T-cell (primary cell): Measurements from ENCODE around the gene SAMD4B. TPM values are rescaled to one million over a fixed set of nuclear protein-coding genes. Genes with fewer than 3 reads are reported as not detected.
"Not testable (repeated sequence)": the region's sequence is repeated elsewhere in the genome, so short reads cannot be mapped to it uniquely, and the experiment has no call there.

Experiments used
- ATAC-seq, 4 experiments: fragments of 200-7000 bp in 3 of 4; fragments of 150-1000 bp in 1 of 4; cut with Tn5 transposase; replicated peaks in 1 of 4; 1 replicate in 3 of 4; 2 replicates in 1 of 4; pipeline ENCODE4 v1.10.0; 2021; ENCODE audit warnings: moderate library complexity in 3 of 4, mild to moderate bottlenecking in 2 of 4, moderate number of reproducible peaks in 1 of 4
- CTCF ChIA-PET, 2 donors: fragments of 300-600 bp; sonication (Branson Sonifier 250); formaldehyde crosslinking; loops; one replicate each; lab custom pipeline; 2022; ENCODE audit warnings: antibody characterized with exemption in 2 of 2; lab: Charles Lee
- POLR2A ChIA-PET, 2 donors: fragments of 300-600 bp; sonication (Branson Sonifier 250); formaldehyde crosslinking; loops; one replicate each; lab custom pipeline; 2022; ENCODE audit warnings: antibody characterized with exemption in 2 of 2; lab: Charles Lee
- DNase-seq, 35 experiments: peaks; one replicate each; pipeline versions ENCODE4 v3.0.0 to v3.0.0-alpha.2; 2013 to 2023
- H3K27ac ChIP-seq: one replicate; pipeline ENCODE4 v1.5.1; 2013; ENCODE audit warnings: low read length
- H3K27me3 ChIP-seq, 2 experiments: replicated peaks in 1 of 2; 1 replicate in 1 of 2; 2 replicates in 1 of 2; pipeline versions ENCODE4 v1.6.1 to v1.7.0; 2013; ENCODE audit warnings: low read length in 1 of 2, mixed read lengths in 1 of 2; ENCODE audit not compliant: control insufficient read depth in 2 of 2, insufficient read depth in 2 of 2; ENCODE audit errors: extremely low read depth in 1 of 2
- H3K36me3 ChIP-seq, 2 donors: 1 replicate in 1 of 2; 2 replicates in 1 of 2; pipeline versions ENCODE4 v1.6.1 to v1.7.0; 2013; ENCODE audit warnings: low read length in 1 of 2; ENCODE audit not compliant: control insufficient read depth in 2 of 2, insufficient read depth in 1 of 2; ENCODE audit errors: extremely low read depth in 1 of 2
- H3K4me1 ChIP-seq, 2 experiments: 1 replicate in 1 of 2; 2 replicates in 1 of 2; pipeline versions ENCODE4 v1.6.1 to v1.7.0; 2013; ENCODE audit warnings: low read length in 2 of 2, mixed read lengths in 1 of 2; ENCODE audit not compliant: insufficient read depth in 2 of 2, control insufficient read depth in 1 of 2; ENCODE audit errors: extremely low read depth in 1 of 2
- H3K4me3 ChIP-seq, 2 donors: 1 replicate in 1 of 2; 2 replicates in 1 of 2; pipeline versions ENCODE4 v1.5.1 to v1.7.0; 2013; ENCODE audit warnings: mild to moderate bottlenecking in 2 of 2, low read length in 1 of 2, moderate library complexity in 1 of 2; ENCODE audit not compliant: control insufficient read depth in 1 of 2; ENCODE audit errors: extremely low read depth in 1 of 2
- H3K9me3 ChIP-seq: 2 replicates; pipeline ENCODE4 v1.7.0; 2013
- H3K27ac Mint-ChIP-seq, 2 donors: one replicate each; pipeline ENCODE4 v1.8.0; 2020 to 2021; ENCODE audit warnings: mild to moderate bottlenecking in 2 of 2, mixed read lengths in 2 of 2
- H3K27me3 Mint-ChIP-seq, 2 donors: one replicate each; pipeline ENCODE4 v1.8.0; 2021 to 2022; ENCODE audit warnings: mixed read lengths in 2 of 2
- H3K36me3 Mint-ChIP-seq: one replicate; pipeline ENCODE4 v1.8.0; 2021; ENCODE audit warnings: mixed read lengths
- H3K4me1 Mint-ChIP-seq, 3 donors: one replicate each; pipeline ENCODE4 v1.8.0; 2020 to 2022; ENCODE audit warnings: mixed read lengths in 3 of 3, mild to moderate bottlenecking in 1 of 3
- H3K4me3 Mint-ChIP-seq, 3 donors: one replicate each; pipeline ENCODE4 v1.8.0; 2020 to 2022; ENCODE audit warnings: mild to moderate bottlenecking in 3 of 3, mixed read lengths in 3 of 3, moderate library complexity in 3 of 3
- H3K9me3 Mint-ChIP-seq, 3 donors: one replicate each; pipeline ENCODE4 v1.8.0; 2020 to 2022; ENCODE audit warnings: mixed read lengths in 3 of 3
- WGBS: methylation state at CpG from one replicate; pipeline ENCODE4 v1.1.5; 2013; ENCODE audit warnings: missing lambda C conversion rate; ENCODE audit not compliant: insufficient coverage; 5-methylcytosine and 5-hydroxymethylcytosine counted together
- total RNA-seq, 35 experiments: library from RNA in 6 of 35; stranded (reverse) in 6 of 35; fragments of 120-200 nt in 1 of 35; gene quantifications; one replicate each; pipeline versions ENCODE4 v1.2.1 to v1.2.4 and lab custom pipeline; 2013 to 2026

The SAMD4B gene
- total RNA-seq, 5 donors from 2014 or later (not counting 1 experiment from before 2014, with no cell fraction given): 59.4 to 72.3 (median 62.0) TPM

DNA sequence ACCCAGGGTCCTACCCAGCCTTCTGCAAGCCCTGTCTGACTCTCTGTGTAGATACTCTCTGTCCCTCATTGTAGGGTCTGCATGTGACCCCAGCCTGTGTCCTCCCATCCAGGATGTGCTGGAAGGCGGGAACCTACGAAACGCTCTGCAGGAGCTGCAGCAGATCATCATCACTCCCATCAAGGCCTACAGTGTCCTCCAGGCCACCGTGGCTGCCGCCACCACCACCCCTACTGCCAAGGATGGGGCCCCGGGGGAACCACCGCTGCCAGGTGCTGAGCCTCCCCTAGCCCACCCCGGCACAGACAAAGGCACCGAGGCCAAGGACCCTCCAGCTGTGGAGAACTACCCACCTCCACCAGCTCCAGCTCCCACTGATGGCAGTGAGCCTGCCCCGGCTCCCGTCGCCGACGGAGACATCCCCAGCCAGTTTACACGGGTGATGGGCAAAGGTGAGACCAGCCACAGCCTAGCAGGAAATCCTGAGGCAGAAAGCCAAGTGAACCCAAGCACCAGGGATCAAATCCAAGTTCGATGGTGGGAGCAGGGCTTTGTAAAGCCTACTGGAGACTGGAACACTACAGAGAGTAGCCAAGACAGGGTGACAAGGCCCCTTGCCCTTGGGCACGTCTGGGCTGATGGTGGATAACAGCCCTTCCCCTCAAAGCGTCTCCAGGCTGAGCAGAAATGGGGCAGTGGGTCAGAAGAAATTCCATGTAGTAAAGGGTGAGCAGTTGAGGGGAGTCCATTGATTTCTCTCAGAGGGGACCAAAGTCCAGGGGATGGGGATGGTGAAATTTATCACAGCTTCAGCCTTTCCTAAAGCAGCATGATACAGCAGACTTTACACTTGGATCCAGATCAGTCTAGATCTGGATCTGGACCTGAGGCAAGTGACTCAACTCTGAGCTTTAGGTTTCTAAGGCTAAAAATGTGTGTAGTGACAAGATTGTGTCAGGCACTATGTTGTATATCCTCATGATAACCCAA lies 35.4 kb downstream of the SAMD4B start:
- no peaks in the 10 kb centered on the region for H3K4me1 Mint-ChIP-seq
- peaks cover 61% of the 10 kb centered on the region for H3K36me3 Mint-ChIP-seq
- H3K4me3 Mint-ChIP-seq: no peak overlapping the region

DNA sequence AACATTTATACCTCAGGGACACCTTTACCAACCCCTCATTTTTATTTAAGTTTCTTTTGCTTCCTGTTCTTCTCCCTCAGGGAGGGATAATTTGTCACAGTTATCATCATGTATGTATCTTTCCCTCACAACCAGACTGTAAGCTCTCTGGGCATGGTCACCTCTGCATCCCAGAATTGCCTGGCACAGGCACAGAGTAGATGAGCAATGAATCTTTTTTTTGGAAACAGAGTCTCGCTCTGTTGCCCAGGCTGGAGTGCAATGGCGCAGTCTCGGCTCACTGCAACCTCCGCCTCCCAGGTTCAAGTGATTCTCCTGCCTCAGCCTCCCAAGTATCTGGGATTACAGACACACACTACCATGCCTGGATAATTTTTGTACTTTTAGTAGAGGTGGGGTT lies 37.1 kb downstream of the SAMD4B start:
- H3K27me3 Mint-ChIP-seq, H3K9me3 ChIP-seq, DNase-seq, H3K4me3 Mint-ChIP-seq, POLR2A ChIA-PET, H3K27ac Mint-ChIP-seq, H3K4me1 ChIP-seq, H3K4me1 Mint-ChIP-seq, H3K9me3 Mint-ChIP-seq, ATAC-seq, H3K27ac ChIP-seq, H3K27me3 ChIP-seq, H3K4me3 ChIP-seq, CTCF ChIA-PET: not testable (repeated sequence)
- 83% methylated on average over 1 of the region's 4 CpGs for WGBS
- H3K36me3 Mint-ChIP-seq: peaks cover 62% of the 10 kb centered on the region
- H3K36me3 ChIP-seq: peaks cover 22 to 87% of the 10 kb centered on the region in 2 donors

More for the DNA sequence above, 35.4 kb downstream of the SAMD4B start:
- Histone ChIP-seq H3K4me1 (no peaks in the 10 kb centered on the region), H3K27ac (no peak overlapping the region), H3K36me3 (peaks cover 18 to 76% of the 10 kb centered on the region in 2 donors), H3K4me3 (no peak overlapping the region), H3K27me3 (no peaks in the 10 kb centered on the region), H3K9me3 (no peaks in the 10 kb centered on the region)
- CTCF ChIA-PET: interaction anchor here in 1 of 2 donors (0.6 kb wide), 1 partner anchor 167 kb away, joined by 4 read pairs; no protein-coding TSS in a partner anchor
- peak overlapping the region in 1 of 2 donors; percentile 69 for H3K27ac Mint-ChIP-seq
- ATAC-seq (no peak), DNase-seq (no peak)
- POLR2A ChIA-PET: no interaction called here
- 95% methylated on average over 15 of the region's 18 CpGs for WGBS
- no peaks in the 10 kb centered on the region for H3K9me3 Mint-ChIP-seq
- no peaks in the 10 kb centered on the region for H3K27me3 Mint-ChIP-seq

DNA sequence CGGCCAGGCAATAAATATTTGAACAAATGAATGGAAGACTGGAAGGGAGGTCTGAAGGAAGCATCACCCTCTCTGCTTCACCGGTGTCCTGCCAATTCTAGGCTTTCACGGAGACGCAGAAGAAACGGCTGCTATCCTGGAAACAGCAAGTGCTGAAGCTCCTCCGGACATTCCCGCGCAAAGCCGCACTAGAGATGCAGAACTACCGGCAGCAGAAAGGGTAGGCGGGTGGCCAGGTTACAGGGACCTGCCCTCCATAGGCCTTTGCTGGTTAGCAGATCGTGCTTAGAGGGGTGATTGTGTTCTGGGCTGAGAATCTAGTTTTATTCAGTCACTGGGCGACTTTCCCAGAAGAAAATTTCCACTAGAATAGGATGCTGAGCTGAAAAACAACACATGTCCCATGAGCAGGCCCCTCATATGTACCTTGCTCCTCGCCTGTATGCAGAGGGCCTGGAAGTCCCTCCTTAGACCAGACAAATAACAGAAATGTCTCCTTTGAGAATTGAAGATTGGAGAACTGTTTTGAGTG lies 37.7 kb downstream of the SAMD4B start:
- no peak for DNase-seq
- Histone ChIP-seq H3K36me3 (peaks cover 22 to 90% of the 10 kb centered on the region in 2 donors), H3K4me3 (no peak overlapping the region), H3K4me1 (no peaks in the 10 kb centered on the region), H3K27me3 (no peaks in the 10 kb centered on the region), H3K9me3 (no peaks in the 10 kb centered on the region), H3K27ac (no peak overlapping the region)
- Mint-ChIP-seq H3K4me3 (no peak overlapping the region), H3K27me3 (no peaks in the 10 kb centered on the region), H3K4me1 (peaks cover 0 to under 1% (median 0%) of the 10 kb centered on the region in 3 donors), H3K9me3 (no peaks in the 10 kb centered on the region), H3K36me3 (peaks cover 60% of the 10 kb centered on the region), H3K27ac (no peak overlapping the region)
- ATAC-seq: no peak
- POLR2A ChIA-PET: no interaction called here
- WGBS: 96% methylated on average over 11 of the region's 14 CpGs
- CTCF ChIA-PET: interaction anchor here in 1 of 2 donors (0.6 kb wide), 1 partner anchor 271 kb away, joined by 5 read pairs; no protein-coding TSS in a partner anchor

DNA sequence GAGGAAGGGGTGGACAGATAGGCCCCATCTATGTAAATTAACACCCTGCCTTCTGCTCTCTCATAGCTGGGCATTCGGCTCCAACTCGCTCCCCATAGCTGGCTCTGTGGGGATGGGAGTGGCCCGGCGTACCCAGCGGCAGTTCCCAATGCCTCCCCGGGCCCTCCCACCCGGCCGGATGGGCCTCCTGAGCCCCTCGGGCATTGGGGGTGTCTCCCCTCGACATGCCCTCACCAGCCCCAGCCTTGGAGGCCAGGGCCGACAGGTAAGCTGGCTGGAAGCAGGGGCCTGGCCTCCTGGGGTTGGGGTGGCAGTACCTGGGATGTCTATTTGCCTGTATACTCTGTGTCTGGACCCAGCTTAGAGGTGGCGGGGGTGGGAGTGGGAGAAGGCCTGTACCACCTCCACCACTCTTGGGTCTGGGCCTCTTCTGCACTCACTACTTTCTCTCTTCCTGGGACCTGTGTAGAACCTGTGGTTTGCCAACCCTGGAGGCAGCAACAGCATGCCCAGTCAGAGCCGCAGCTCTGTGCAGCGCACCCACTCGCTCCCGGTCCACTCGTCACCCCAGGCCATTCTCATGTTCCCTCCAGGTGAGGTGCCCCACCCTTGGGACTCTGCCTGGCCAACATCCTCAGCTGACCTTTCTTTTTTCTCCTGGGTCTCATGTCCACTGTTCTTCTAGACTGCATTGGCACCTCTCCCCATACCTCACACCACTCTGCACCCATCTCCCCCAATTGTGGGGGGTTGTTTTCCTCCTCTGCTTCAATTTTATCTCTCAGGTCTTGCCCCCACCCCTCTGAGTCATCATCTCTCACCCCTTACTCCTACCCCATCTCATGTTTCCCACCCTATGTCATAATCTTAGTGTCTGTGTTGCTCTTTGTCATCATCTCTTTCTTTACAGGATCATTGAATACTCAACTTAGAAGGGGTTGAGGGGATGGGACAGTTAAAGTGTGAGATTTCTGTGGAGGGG lies 38.6 kb downstream of the SAMD4B start:
- Histone ChIP-seq H3K9me3 (no peaks in the 10 kb centered on the region), H3K4me3 (no peak overlapping the region), H3K27ac (no peak overlapping the region), H3K4me1 (no peaks in the 10 kb centered on the region), H3K27me3 (no peaks in the 10 kb centered on the region), H3K36me3 (peaks cover 24 to 91% of the 10 kb centered on the region in 2 donors)
- Mint-ChIP-seq H3K36me3 (peaks cover 52% of the 10 kb centered on the region), H3K4me1 (peaks cover under 1 to 3% (median 1%) of the 10 kb centered on the region in 3 donors), H3K9me3 (no peaks in the 10 kb centered on the region), H3K27ac (peak overlapping the region in 1 of 2 donors; percentile 22), H3K4me3 (no peak overlapping the region), H3K27me3 (no peaks in the 10 kb centered on the region)
- ATAC-seq (no peak), DNase-seq (no peak)
- 97% methylated on average over 13 of the region's 17 CpGs for WGBS
- POLR2A ChIA-PET: no interaction called here
- CTCF ChIA-PET: interaction anchor here in 1 of 2 donors (0.6 kb wide), 1 partner anchor 272 kb away, joined by 5 read pairs; no protein-coding TSS in a partner anchor

DNA sequence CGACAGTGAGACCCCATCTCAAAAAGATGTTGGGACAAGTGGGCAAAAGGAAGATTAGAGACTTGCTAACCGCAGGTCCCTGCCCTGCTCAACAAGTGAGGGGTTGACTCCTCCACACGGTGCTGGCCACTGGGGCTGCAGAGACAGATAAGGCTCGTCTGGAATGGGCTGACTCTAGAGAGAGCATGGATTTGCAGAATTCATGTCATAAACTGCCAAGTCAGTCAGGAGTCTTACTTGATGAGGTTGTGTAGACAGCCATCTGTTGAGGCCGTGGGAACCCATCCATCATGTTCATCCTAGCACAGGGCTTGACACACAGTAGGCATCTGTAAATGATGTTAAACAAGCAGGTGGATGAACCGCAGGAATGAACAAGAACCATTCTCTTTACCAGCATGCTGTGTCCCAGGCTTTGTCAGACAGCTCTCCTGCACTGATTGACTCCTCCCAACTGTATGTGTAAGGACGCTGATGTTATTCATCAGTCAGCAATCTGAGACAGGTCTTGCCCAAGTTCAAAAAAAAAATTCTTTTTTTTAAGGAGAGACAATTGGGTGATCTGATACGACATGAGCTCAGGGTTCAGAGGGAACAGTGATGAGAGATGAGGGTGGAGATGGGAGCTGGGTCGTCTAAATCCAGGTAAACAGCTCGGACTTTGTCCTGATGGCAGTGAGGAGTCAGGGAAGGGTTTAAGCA lies 39.8 kb downstream of the SAMD4B start:
- Histone ChIP-seq H3K4me1 (no peaks in the 10 kb centered on the region), H3K36me3 (peaks cover 22 to 91% of the 10 kb centered on the region in 2 donors), H3K9me3 (no peaks in the 10 kb centered on the region), H3K27ac (no peak overlapping the region), H3K4me3 (no peak overlapping the region), H3K27me3 (no peaks in the 10 kb centered on the region)
- H3K36me3 Mint-ChIP-seq: peaks cover 55% of the 10 kb centered on the region
- peaks cover 1 to 9% (median 3%) of the 10 kb centered on the region in 3 donors for H3K4me1 Mint-ChIP-seq
- peak overlapping the region; percentile 23 to 53 for H3K27ac Mint-ChIP-seq
- DNase-seq: no peak
- ChIA-PET POLR2A (interaction anchor here (0.6 to 0.7 kb wide), 2 partner anchors 8 to 322 kb away, joined by 3 to 5 read pairs; no protein-coding TSS in a partner anchor), CTCF (interaction anchor here (0.6 to 1.1 kb wide), 3 partner anchors 49 to 99 kb away, joined by 3 read pairs; partner anchors contain the start of gene TIMM50 (in 1 of the 2))
- H3K9me3 Mint-ChIP-seq: no peaks in the 10 kb centered on the region
- 86% methylated on average over 9 of the region's 10 CpGs for WGBS
- H3K4me3 Mint-ChIP-seq: no peak overlapping the region
- ATAC-seq: no peak
- H3K27me3 Mint-ChIP-seq: no peaks in the 10 kb centered on the region
